NT2/D1 (cell line): ENCODE results near the gene UTP4.

Experiments
- DNase-seq: peaks from one replicate; pipeline ENCODE4 v3.0.0-alpha.2; 2011; ENCODE audit warnings: low read depth, low spot score
- H3K27me3 ChIP-seq: 2 replicates; pipeline ENCODE4 v1.6.0; 2011; ENCODE audit warnings: mild to moderate bottlenecking; ENCODE audit not compliant: insufficient read length, insufficient read depth
- H3K36me3 ChIP-seq: 2 replicates; pipeline ENCODE4 v1.6.1; 2011; ENCODE audit warnings: mild to moderate bottlenecking, low read length, mixed read lengths; ENCODE audit not compliant: insufficient read depth, insufficient read length
- H3K4me1 ChIP-seq: 2 replicates; pipeline ENCODE4 v1.5.1; 2011; ENCODE audit not compliant: insufficient read depth, insufficient read length
- H3K4me3 ChIP-seq: 2 replicates; pipeline ENCODE4 v1.5.1; 2011; ENCODE audit warnings: low read depth; ENCODE audit not compliant: insufficient read length
- H3K9ac ChIP-seq: 2 replicates; pipeline ENCODE4 v1.6.0; 2011; ENCODE audit warnings: low read depth; ENCODE audit not compliant: insufficient read length
- H3K9me3 ChIP-seq: 2 replicates; pipeline ENCODE4 v1.5.1; 2011; ENCODE audit warnings: mild to moderate bottlenecking, low read length; ENCODE audit not compliant: insufficient read depth
- SUZ12 ChIP-seq: IDR thresholded peaks from 2 replicates; pipeline ENCODE4 v1.6.1; 2011; ENCODE audit not compliant: insufficient read length, insufficient read depth; ENCODE audit errors: extremely low read depth
- YY1 ChIP-seq: IDR thresholded peaks from 2 replicates; pipeline ENCODE4 v1.6.1; 2011; ENCODE audit not compliant: insufficient read length, insufficient read depth
- ZNF274 ChIP-seq: IDR thresholded peaks from 2 replicates; pipeline ENCODE4 v1.6.1; 2011; ENCODE audit warnings: mild to moderate bottlenecking, low read depth, low read length

Gene UTP4

DNA sequence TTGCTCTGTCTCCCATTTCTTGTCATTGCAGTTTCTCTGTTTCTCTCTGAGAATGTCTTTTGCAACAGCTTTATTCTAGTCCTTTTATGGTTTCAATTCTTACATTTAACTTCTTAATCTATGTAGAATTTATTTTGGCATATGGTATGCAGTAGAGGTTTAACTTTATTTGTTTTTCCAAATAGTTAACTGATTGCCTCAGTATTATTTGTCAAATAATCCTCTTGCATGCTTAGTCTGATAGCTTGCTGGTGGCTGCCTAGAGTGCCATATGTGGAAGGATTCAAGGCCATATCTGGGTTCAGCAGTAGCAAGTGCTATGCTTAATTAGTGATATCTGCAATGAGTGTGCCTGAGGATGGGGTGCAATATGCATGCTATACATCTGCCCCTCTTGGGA lies 61.4 kb downstream of the UTP4 start:
- Histone ChIP-seq H3K36me3 (peaks cover 2% of the 10 kb centered on the region), H3K27me3 (no peaks in the 10 kb centered on the region), H3K9ac (no peak overlapping the region), H3K4me1 (no peaks in the 10 kb centered on the region), H3K9me3 (no peaks in the 10 kb centered on the region), H3K4me3 (no peak overlapping the region)
- TF ChIP-seq YY1 (no peak), ZNF274 (no peak), SUZ12 (no peak)
- no peak for DNase-seq

DNA sequence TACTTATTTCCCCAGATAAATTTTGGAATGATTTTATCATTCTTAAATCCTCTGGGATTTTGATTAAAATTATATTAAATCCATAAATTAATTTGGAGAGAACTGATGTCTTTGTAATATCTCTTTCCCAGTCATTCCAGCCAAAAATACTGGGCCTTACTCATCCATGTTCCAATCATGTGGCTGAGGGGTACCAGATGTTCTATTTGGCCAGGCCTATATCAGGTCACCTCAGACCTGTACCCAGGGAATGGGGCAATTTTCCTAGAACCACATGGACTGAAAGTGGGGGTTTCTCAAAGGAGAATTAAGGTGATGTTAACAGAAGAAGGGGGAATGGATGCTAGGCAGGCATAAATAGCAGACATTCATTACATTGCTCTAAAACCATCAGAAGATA lies 62.0 kb downstream of the UTP4 start:
- Histone ChIP-seq H3K36me3 (peaks cover 2% of the 10 kb centered on the region), H3K9me3 (no peaks in the 10 kb centered on the region), H3K9ac (no peak overlapping the region), H3K4me1 (no peaks in the 10 kb centered on the region), H3K27me3 (no peaks in the 10 kb centered on the region), H3K4me3 (no peak overlapping the region)
- TF ChIP-seq SUZ12 (no peak), YY1 (no peak), ZNF274 (no peak)
- DNase-seq, result no peak

DNA sequence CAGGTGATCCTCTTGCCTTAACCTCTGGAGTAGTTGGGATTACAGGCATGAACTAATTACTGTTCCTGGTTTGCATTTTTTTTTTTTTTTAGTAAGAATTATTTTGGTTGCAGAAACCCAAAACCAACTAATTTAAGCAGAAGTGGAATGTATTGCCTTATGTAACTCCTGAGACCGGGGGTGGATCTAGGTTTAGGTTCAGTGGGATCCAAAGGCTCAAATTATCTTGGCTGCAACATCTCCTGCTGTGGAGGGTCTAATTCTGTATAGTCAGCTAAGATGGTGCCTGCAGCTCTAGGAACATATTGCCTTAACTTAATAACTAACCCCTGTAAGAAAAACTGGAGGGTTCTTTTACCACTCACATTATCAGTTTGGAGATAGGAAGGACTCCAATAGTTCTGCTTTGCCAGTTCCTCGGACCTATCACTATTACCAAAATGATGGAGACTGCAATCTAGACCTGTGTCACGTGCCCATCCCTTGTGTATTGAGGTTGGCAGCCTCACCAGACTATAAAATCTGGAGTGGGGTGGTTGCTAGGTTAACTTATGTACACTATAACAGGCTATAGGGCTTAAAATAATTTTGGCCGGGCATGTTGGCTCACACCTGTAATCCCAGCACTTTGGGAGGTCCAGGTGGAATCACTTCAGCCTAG lies 63.0 kb downstream of the UTP4 start:
- Histone ChIP-seq H3K4me3 (no peak overlapping the region), H3K9me3 (no peaks in the 10 kb centered on the region), H3K36me3 (peaks cover 2% of the 10 kb centered on the region), H3K4me1 (no peaks in the 10 kb centered on the region), H3K9ac (no peak overlapping the region), H3K27me3 (no peaks in the 10 kb centered on the region)
- TF ChIP-seq ZNF274, result no peak
- TF ChIP-seq YY1, result no peak
- TF ChIP-seq SUZ12, result no peak
- DNase-seq, result no peak

DNA sequence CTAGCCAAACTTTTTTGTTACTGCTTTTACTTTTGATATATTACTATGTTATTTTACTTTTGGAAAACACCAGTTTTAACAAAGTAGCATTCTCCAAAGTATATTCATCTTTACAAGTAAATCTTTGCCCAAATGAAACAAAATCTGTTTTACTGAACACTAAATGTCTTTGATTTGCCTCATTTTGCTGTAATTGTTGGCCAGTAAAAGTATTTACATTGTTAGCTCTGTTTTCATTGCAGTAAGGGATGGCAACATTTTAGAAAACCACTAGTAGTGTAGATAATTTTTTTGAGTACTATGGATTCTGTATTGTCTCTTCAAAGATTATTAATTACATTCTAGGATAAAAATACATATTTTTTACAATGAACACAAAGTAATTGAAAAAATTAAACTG lies 65.1 kb downstream of the UTP4 start:
- Histone ChIP-seq H3K9ac (no peak overlapping the region), H3K4me1 (no peaks in the 10 kb centered on the region), H3K36me3 (no peaks in the 10 kb centered on the region), H3K4me3 (no peak overlapping the region), H3K27me3 (no peaks in the 10 kb centered on the region), H3K9me3 (no peaks in the 10 kb centered on the region)
- DNase-seq, result no peak
- TF ChIP-seq ZNF274 (no peak), SUZ12 (no peak), YY1 (no peak)

DNA sequence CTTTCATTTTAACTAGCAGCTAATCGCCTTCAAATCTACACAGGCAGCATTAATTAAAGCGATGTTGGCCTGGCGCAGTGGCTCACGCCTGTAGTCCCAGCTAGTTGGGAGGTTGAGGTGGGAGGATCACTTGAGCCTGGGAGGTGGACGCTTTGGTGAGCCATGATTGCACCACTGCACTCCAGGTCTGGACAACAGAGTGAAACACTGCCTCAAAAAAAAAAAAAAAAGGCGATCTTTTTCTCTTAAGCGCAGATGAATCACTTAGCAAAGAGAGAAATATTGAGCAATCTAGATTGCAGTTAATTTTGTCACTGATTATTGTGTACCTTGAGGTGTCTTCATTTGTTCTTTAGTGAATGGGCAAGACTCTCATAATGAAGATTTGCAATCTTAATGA lies 66.9 kb downstream of the UTP4 start:
- DNase-seq, result no peak
- Histone ChIP-seq H3K36me3 (peaks cover 4% of the 10 kb centered on the region), H3K4me3 (no peak overlapping the region), H3K4me1 (no peaks in the 10 kb centered on the region), H3K9me3 (no peaks in the 10 kb centered on the region), H3K27me3 (no peaks in the 10 kb centered on the region), H3K9ac (no peak overlapping the region)
- TF ChIP-seq YY1, result no peak
- TF ChIP-seq ZNF274, result no peak
- TF ChIP-seq SUZ12, result no peak

- TF ChIP-seq SUZ12, result no peak
- no peak for TF ChIP-seq ZNF274
- TF ChIP-seq YY1, result no peak
- Histone ChIP-seq H3K4me1 (no peaks in the 10 kb centered on the region), H3K9ac (no peak overlapping the region), H3K27me3 (no peaks in the 10 kb centered on the region), H3K36me3 (peaks cover 4% of the 10 kb centered on the region), H3K9me3 (no peaks in the 10 kb centered on the region), H3K4me3 (no peak overlapping the region)
- no peak for DNase-seq
These were observed 68.8 kb downstream of the UTP4 start for GRCh38 chr16:69201291-69201690.

GRCh38 chr16:69201787-69202186 lies 69.3 kb downstream of the UTP4 start:
- H3K9me3 ChIP-seq, result no peaks in the 10 kb centered on the region
- no peak for TF ChIP-seq ZNF274
- TF ChIP-seq SUZ12, result no peak
- no peak for TF ChIP-seq YY1
- H3K4me3 ChIP-seq, result no peak overlapping the region
- no peak overlapping the region for H3K9ac ChIP-seq
- no peaks in the 10 kb centered on the region for H3K4me1 ChIP-seq
- H3K27me3 ChIP-seq, result no peaks in the 10 kb centered on the region
- peaks cover 4% of the 10 kb centered on the region for H3K36me3 ChIP-seq
- DNase-seq, result no peak
